Naive thymus-derived CD4-positive, alpha-beta T cell (primary cell): ENCODE results near the gene GNAS. TPM values are rescaled to one million over a fixed set of nuclear protein-coding genes. Genes with fewer than 3 reads are reported as not detected.
"Not testable (repeated sequence)": the region's sequence is repeated elsewhere in the genome, so short reads cannot be mapped to it uniquely, and the experiment has no call there.

Source experiments
- ATAC-seq: fragments of 150-1000 bp; cut with Tn5 transposase; 2 replicates; pipeline ENCODE4 v1.10.0; 2021; ENCODE audit warnings: mild to moderate bottlenecking, moderate library complexity
- CTCF ChIA-PET: fragments of 350-600 bp; sonication (Branson Sonifier 250); formaldehyde crosslinking; loops from one replicate; lab custom pipeline; 2021; ENCODE audit warnings: antibody characterized with exemption; lab: Charles Lee
- POLR2A ChIA-PET: fragments of 350-600 bp; sonication (Branson Sonifier 250); formaldehyde crosslinking; loops from one replicate; lab custom pipeline; 2021; ENCODE audit warnings: antibody characterized with exemption, inconsistent platforms; lab: Charles Lee
- DNase-seq, 9 donors: peaks; one replicate each; pipeline versions ENCODE4 v3.0.0 to v3.0.0-alpha.2; 2020 to 2022; ENCODE audit warnings: mixed read lengths in 1 of 9
- H3K27ac ChIP-seq: one replicate; pipeline ENCODE4 v1.7.0; 2013; ENCODE audit warnings: mild to moderate bottlenecking, low read depth, low read length, moderate library complexity
- H3K27me3 ChIP-seq, 2 donors: one replicate each; pipeline ENCODE4 v1.7.0; 2013; ENCODE audit warnings: low read length in 2 of 2, mild to moderate bottlenecking in 2 of 2, moderate library complexity in 2 of 2; ENCODE audit not compliant: control insufficient read depth in 2 of 2, insufficient read depth in 2 of 2
- H3K36me3 ChIP-seq, 3 experiments: 1 replicate in 2 of 3; 2 replicates in 1 of 3; pipeline ENCODE4 v1.7.0; 2013; ENCODE audit warnings: low read length in 3 of 3, mild to moderate bottlenecking in 3 of 3, moderate library complexity in 1 of 3; ENCODE audit not compliant: insufficient read depth in 3 of 3, control insufficient read depth in 2 of 3
- H3K4me1 ChIP-seq, 2 donors: one replicate each; pipeline ENCODE4 v1.7.0; 2013; ENCODE audit warnings: low read length in 2 of 2, mild to moderate bottlenecking in 2 of 2, moderate library complexity in 1 of 2; ENCODE audit not compliant: control insufficient read depth in 2 of 2, insufficient read depth in 2 of 2
- H3K4me3 ChIP-seq: 2 replicates; pipeline ENCODE4 v1.7.0; 2013; ENCODE audit warnings: mild to moderate bottlenecking, low read length
- H3K9me3 ChIP-seq, 3 experiments: 1 replicate in 2 of 3; 2 replicates in 1 of 3; pipeline ENCODE4 v1.7.0; 2013; ENCODE audit warnings: low read length in 3 of 3; ENCODE audit not compliant: control insufficient read depth in 2 of 3
- H3K27ac Mint-ChIP-seq, 9 donors: one replicate each; pipeline ENCODE4 v1.8.0; 2020 to 2022; ENCODE audit warnings: mixed read lengths in 9 of 9, mild to moderate bottlenecking in 8 of 9, moderate library complexity in 5 of 9, inconsistent platforms in 2 of 9
- H3K27me3 Mint-ChIP-seq, 5 donors: one replicate each; pipeline ENCODE4 v1.8.0; 2021 to 2022; ENCODE audit warnings: mixed read lengths in 5 of 5, mild to moderate bottlenecking in 1 of 5
- H3K36me3 Mint-ChIP-seq, 5 donors: one replicate each; pipeline ENCODE4 v1.8.0; 2020 to 2022; ENCODE audit warnings: mixed read lengths in 5 of 5, mild to moderate bottlenecking in 3 of 5, inconsistent platforms in 1 of 5
- H3K4me1 Mint-ChIP-seq, 7 donors: one replicate each; pipeline ENCODE4 v1.8.0; 2020 to 2022; ENCODE audit warnings: mixed read lengths in 7 of 7, mild to moderate bottlenecking in 3 of 7, inconsistent platforms in 1 of 7
- H3K4me3 Mint-ChIP-seq, 10 donors: one replicate each; pipeline ENCODE4 v1.8.0; 2020 to 2022; ENCODE audit warnings: mild to moderate bottlenecking in 10 of 10, mixed read lengths in 10 of 10, moderate library complexity in 6 of 10, inconsistent platforms in 2 of 10
- H3K9me3 Mint-ChIP-seq, 11 donors: one replicate each; pipeline ENCODE4 v1.8.0; 2020 to 2022; ENCODE audit warnings: mixed read lengths in 11 of 11, mild to moderate bottlenecking in 4 of 11, inconsistent platforms in 1 of 11, moderate library complexity in 1 of 11
- intact Hi-C, 2 donors: fragments of 100-400 bp; cut with micrococcal nuclease; formaldehyde crosslinking; loops; one replicate each; pipeline ENCODE4 v1.15.1; 2023
- polyA plus RNA-seq, 2 donors: library from polyadenylated mRNA; unstranded; fragments of 300-500 nt; fragmentation: Illumina TruSeq; gene quantifications; one replicate each; pipeline ENCODE4 v1.2.3, GENCODE V29; 2021
- total RNA-seq, 6 experiments: library from RNA in 5 of 6; stranded (reverse) in 5 of 6; gene quantifications; 1 replicate in 5 of 6; 2 replicates in 1 of 6; pipeline ENCODE4 v1.2.3 and lab custom pipeline; 2021 to 2026

The GNAS gene
- total and polyA plus RNA-seq, 7 experiments from 2014 or later, result 147 to 907 (median 726) TPM

GRCh38 chr20:58825450-58825849 is 27.1 kb upstream of the GNAS start:
- ChIA-PET CTCF (no interaction called here), POLR2A (no interaction called here)
- Histone ChIP-seq H3K27ac (no peak overlapping the region), H3K27me3 (no peaks in the 10 kb centered on the region), H3K9me3 (no peaks in the 10 kb centered on the region), H3K4me1 (no peaks in the 10 kb centered on the region), H3K4me3 (no peak overlapping the region), H3K36me3 (no peaks in the 10 kb centered on the region)
- Mint-ChIP-seq H3K27ac (no peak overlapping the region), H3K36me3 (peaks cover 0 to 17% (median 3%) of the 10 kb centered on the region in 5 donors), H3K27me3 (peaks cover 0 to 6% (median 0%) of the 10 kb centered on the region in 5 donors), H3K4me1 (no peaks in the 10 kb centered on the region), H3K4me3 (no peak overlapping the region), H3K9me3 (peaks cover 0 to 4% (median 0%) of the 10 kb centered on the region in 11 donors)
- intact Hi-C loops, result no loop called here
- no peak for DNase-seq
- ATAC-seq, result no peak

- no peak overlapping the region for H3K4me3 Mint-ChIP-seq
- H3K9me3 Mint-ChIP-seq, result peaks cover 0 to 3% (median 0%) of the 10 kb centered on the region in 11 donors
- no peaks in the 10 kb centered on the region for H3K27me3 ChIP-seq
- ChIA-PET CTCF (no interaction called here), POLR2A (no interaction called here)
- no peaks in the 10 kb centered on the region for H3K36me3 ChIP-seq
- intact Hi-C loops, result no loop called here
- H3K27me3 Mint-ChIP-seq, result peaks cover 0 to 10% (median 0%) of the 10 kb centered on the region in 5 donors
- no peak for ATAC-seq
- no peak overlapping the region for H3K27ac Mint-ChIP-seq
- H3K4me1 ChIP-seq, result no peaks in the 10 kb centered on the region
- H3K36me3 Mint-ChIP-seq, result peaks cover 0 to 11% (median 0%) of the 10 kb centered on the region in 5 donors
- no peaks in the 10 kb centered on the region for H3K9me3 ChIP-seq
- H3K4me3 ChIP-seq, result no peak overlapping the region
- DNase-seq, result no peak
- peaks cover 0 to 4% (median 0%) of the 10 kb centered on the region in 7 donors for H3K4me1 Mint-ChIP-seq
- no peak overlapping the region for H3K27ac ChIP-seq
Measured at GRCh38 chr20:58826271-58826670, 26.2 kb upstream of the GNAS start.

GRCh38 chr20:58828136-58828535 is 24.4 kb upstream of the GNAS start:
- ChIA-PET POLR2A (no interaction called here), CTCF (no interaction called here)
- H3K9me3 Mint-ChIP-seq, result peaks cover 0 to 3% (median 0%) of the 10 kb centered on the region in 11 donors

GRCh38 chr20:58828804-58829203 is 23.7 kb upstream of the GNAS start:
- H3K9me3 ChIP-seq, H3K27ac ChIP-seq, intact Hi-C loops, POLR2A ChIA-PET, H3K4me1 ChIP-seq, DNase-seq, H3K9me3 Mint-ChIP-seq, H3K36me3 Mint-ChIP-seq, H3K36me3 ChIP-seq, CTCF ChIA-PET, H3K4me1 Mint-ChIP-seq, ATAC-seq, H3K4me3 Mint-ChIP-seq, H3K4me3 ChIP-seq, H3K27ac Mint-ChIP-seq, H3K27me3 ChIP-seq: not testable (repeated sequence)
- H3K27me3 Mint-ChIP-seq, result peaks cover 0 to 25% (median 9%) of the 10 kb centered on the region in 5 donors

More at GRCh38 chr20:58828136-58828535, 24.4 kb upstream of the GNAS start:
- intact Hi-C loops, result no loop called here
- Histone ChIP-seq H3K4me1 (no peaks in the 10 kb centered on the region), H3K9me3 (no peaks in the 10 kb centered on the region), H3K4me3 (no peak overlapping the region), H3K36me3 (no peaks in the 10 kb centered on the region), H3K27ac (no peak overlapping the region), H3K27me3 (no peaks in the 10 kb centered on the region)
- peaks cover 0 to 9% (median 0%) of the 10 kb centered on the region in 5 donors for H3K36me3 Mint-ChIP-seq
- no peak for DNase-seq
- peaks cover 0 to 21% (median 4%) of the 10 kb centered on the region in 5 donors for H3K27me3 Mint-ChIP-seq
- H3K27ac Mint-ChIP-seq, result no peak overlapping the region
- peaks cover 0 to 4% (median 0%) of the 10 kb centered on the region in 7 donors for H3K4me1 Mint-ChIP-seq
- no peak overlapping the region for H3K4me3 Mint-ChIP-seq
- no peak for ATAC-seq

GRCh38 chr20:58829531-58829941 is 23.0 kb upstream of the GNAS start:
- DNase-seq (no peak), ATAC-seq (no peak)
- H3K9me3 Mint-ChIP-seq, result peaks cover 0 to 3% (median 0%) of the 10 kb centered on the region in 11 donors
- CTCF ChIA-PET, result no interaction called here
- no peak overlapping the region for H3K4me3 Mint-ChIP-seq
- H3K27ac Mint-ChIP-seq, result no peak overlapping the region
- no peak overlapping the region for H3K27ac ChIP-seq
- peaks cover 0 to 25% (median 14%) of the 10 kb centered on the region in 5 donors for H3K27me3 Mint-ChIP-seq
- H3K4me1 Mint-ChIP-seq, result peaks cover 0 to 4% (median 0%) of the 10 kb centered on the region in 7 donors
- POLR2A ChIA-PET, result no interaction called here
- no peaks in the 10 kb centered on the region for H3K36me3 ChIP-seq
- no peak overlapping the region for H3K4me3 ChIP-seq
- no peaks in the 10 kb centered on the region for H3K9me3 ChIP-seq
- no peaks in the 10 kb centered on the region for H3K27me3 ChIP-seq
- no peaks in the 10 kb centered on the region for H3K4me1 ChIP-seq
- intact Hi-C loops, result no loop called here
- H3K36me3 Mint-ChIP-seq, result peaks cover 0 to 9% (median 0%) of the 10 kb centered on the region in 5 donors

- no peak overlapping the region for H3K4me3 Mint-ChIP-seq
Measured at GRCh38 chr20:58832457-58832856, 20.1 kb upstream of the GNAS start.

GRCh38 chr20:58833921-58834320 is 18.6 kb upstream of the GNAS start:
- Histone ChIP-seq H3K27me3 (peaks cover 0 to 4% of the 10 kb centered on the region in 2 donors), H3K9me3 (no peaks in the 10 kb centered on the region), H3K36me3 (no peaks in the 10 kb centered on the region), H3K27ac (no peak overlapping the region), H3K4me1 (no peaks in the 10 kb centered on the region), H3K4me3 (no peak overlapping the region)
- peaks cover 0 to 6% (median 0%) of the 10 kb centered on the region in 7 donors for H3K4me1 Mint-ChIP-seq
- H3K4me3 Mint-ChIP-seq, result no peak overlapping the region
- H3K36me3 Mint-ChIP-seq, result peaks cover 0 to 7% (median 0%) of the 10 kb centered on the region in 5 donors
- ATAC-seq (no peak), DNase-seq (no peak)
- peaks cover 0 to 3% (median 0%) of the 10 kb centered on the region in 11 donors for H3K9me3 Mint-ChIP-seq
- intact Hi-C loops, result no loop called here
- POLR2A ChIA-PET, result no interaction called here
- CTCF ChIA-PET, result no interaction called here
- H3K27me3 Mint-ChIP-seq, result peaks cover 0 to 48% (median 14%) of the 10 kb centered on the region in 5 donors
- H3K27ac Mint-ChIP-seq, result no peak overlapping the region

More at GRCh38 chr20:58832457-58832856, 20.1 kb upstream of the GNAS start:
- Mint-ChIP-seq H3K27me3 (peaks cover 0 to 41% (median 14%) of the 10 kb centered on the region in 5 donors), H3K9me3 (peaks cover 0 to 3% (median 0%) of the 10 kb centered on the region in 11 donors), H3K4me1 (peaks cover 0 to 4% (median 0%) of the 10 kb centered on the region in 7 donors), H3K36me3 (peaks cover 0 to 7% (median 0%) of the 10 kb centered on the region in 5 donors), H3K27ac (no peak overlapping the region)
- Histone ChIP-seq H3K4me3 (no peak overlapping the region), H3K4me1 (no peaks in the 10 kb centered on the region), H3K27ac (no peak overlapping the region), H3K27me3 (peaks cover 0 to 4% of the 10 kb centered on the region in 2 donors), H3K36me3 (no peaks in the 10 kb centered on the region), H3K9me3 (no peaks in the 10 kb centered on the region)
- POLR2A ChIA-PET, result no interaction called here
- CTCF ChIA-PET, result no interaction called here
- DNase-seq (no peak), ATAC-seq (no peak)
- intact Hi-C loops, result no loop called here
